ENCODE results near the gene SCNN1B.

DNA sequence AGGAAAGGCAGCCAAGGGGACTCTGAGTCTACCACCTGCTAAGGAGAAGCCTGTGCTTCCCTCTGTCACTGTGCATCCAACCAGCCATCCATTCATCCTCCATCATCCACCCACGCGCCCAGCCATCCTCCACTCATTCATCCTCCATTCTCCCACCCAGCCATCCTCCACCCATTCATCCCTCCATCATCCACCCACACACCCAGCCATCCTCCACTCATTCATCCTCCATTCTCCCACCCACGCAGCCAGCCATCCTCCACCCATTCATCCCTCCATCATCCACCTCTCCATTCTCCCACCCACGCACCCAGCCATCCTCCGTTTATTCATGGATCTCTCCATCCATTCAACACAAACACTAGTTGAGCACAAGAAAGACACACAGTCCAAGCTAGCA is 76.8 kb downstream of the SCNN1B start:
- TF ChIP-seq POLR2A (IDR thresholded peaks at IDR 0.05): no peak
- TF ChIP-seq, protein P1, sequence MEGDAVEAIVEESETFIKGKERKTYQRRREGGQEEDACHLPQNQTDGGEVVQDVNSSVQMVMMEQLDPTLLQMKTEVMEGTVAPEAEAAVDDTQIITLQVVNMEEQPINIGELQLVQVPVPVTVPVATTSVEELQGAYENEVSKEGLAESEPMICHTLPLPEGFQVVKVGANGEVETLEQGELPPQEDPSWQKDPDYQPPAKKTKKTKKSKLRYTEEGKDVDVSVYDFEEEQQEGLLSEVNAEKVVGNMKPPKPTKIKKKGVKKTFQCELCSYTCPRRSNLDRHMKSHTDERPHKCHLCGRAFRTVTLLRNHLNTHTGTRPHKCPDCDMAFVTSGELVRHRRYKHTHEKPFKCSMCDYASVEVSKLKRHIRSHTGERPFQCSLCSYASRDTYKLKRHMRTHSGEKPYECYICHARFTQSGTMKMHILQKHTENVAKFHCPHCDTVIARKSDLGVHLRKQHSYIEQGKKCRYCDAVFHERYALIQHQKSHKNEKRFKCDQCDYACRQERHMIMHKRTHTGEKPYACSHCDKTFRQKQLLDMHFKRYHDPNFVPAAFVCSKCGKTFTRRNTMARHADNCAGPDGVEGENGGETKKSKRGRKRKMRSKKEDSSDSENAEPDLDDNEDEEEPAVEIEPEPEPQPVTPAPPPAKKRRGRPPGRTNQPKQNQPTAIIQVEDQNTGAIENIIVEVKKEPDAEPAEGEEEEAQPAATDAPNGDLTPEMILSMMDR (IDR thresholded peaks at IDR 0.05): no peak

All from tibial nerve (tissue), 3 donors.